GM18505 (cell line): ENCODE data around the gene BACE2.
"Not testable (repeated sequence)": the region's sequence is repeated elsewhere in the genome, so short reads cannot be mapped to it uniquely, and the experiment has no call there.

ENCODE experiments used
- ATAC-seq: cut with Tn5 transposase; IDR thresholded peaks from one replicate; pipeline ENCODE4 v1.9.1; 2021; ENCODE audit not compliant: unreplicated experiment
- POLR2A ChIP-seq: IDR thresholded peaks from 4 replicates; pipeline ENCODE4 v1.6.1; 2011; ENCODE audit warnings: borderline replicate concordance; ENCODE audit not compliant: insufficient read depth, insufficient read length; ENCODE audit errors: extremely low read depth

BACE2 gene

DNA sequence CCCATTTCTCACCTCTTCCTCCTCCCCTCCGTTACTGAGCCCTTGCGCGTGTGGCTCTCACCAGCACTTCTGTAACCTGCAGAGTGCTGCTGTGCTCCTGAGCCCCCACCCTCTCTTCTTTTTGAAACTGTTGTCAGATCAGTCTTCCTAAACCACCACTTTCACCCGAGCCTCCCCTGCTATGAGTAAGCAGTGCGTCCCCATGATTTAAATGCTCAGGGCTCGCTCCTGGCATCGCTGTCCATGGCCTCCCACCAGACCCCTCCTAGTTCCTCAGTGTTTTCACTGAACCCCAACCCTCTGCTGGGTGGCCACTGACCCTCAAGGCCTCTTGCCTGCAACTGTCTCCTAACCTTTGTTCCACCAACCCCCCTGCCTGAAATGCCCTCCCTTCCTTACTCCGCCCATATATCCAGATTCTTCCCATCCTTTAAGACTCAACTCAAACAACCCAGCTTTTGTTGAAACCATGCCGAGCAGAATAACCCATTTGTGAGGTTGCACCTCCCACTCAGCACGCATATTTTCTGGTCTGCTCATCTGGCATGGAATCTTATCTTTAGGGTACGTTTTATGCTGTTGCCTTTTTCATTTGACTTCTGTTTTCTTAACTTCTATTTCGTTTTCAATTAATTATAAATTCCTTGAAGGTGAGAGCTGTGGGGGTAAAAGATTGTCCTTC lies 84.1 kb downstream of the BACE2 start:
- ATAC-seq = no peak
- TF ChIP-seq POLR2A = no peak

DNA sequence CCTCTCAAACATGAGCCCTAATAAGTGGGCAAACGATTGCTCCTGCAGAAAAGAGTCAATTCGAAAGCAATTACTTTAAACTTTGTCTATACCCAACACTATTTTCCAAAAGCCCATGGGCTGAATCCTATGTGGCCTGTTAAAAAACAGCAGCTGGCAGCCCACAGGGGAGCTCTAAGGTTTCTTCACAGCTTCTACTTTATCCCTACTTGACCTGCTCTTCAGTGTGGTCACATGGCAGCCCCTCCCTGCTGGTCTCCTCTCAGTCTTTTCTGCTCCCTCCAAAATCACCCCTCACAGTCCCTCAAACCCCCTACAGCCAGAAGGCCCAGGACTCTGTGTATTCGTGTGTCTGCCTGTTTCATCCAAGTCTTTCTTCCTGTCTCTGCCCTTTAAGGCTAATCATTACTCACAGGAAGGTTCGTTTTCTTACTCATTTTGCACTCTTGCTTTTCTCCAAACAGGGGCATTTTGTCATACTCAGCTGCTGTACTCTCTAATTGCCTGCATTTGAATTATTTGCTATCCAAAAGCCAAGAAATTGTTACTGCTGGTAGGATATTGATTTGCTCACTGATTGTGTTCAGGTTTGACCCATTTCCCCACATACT lies 86.2 kb downstream of the BACE2 start:
- TF ChIP-seq POLR2A = no peak
- no peak for ATAC-seq

DNA sequence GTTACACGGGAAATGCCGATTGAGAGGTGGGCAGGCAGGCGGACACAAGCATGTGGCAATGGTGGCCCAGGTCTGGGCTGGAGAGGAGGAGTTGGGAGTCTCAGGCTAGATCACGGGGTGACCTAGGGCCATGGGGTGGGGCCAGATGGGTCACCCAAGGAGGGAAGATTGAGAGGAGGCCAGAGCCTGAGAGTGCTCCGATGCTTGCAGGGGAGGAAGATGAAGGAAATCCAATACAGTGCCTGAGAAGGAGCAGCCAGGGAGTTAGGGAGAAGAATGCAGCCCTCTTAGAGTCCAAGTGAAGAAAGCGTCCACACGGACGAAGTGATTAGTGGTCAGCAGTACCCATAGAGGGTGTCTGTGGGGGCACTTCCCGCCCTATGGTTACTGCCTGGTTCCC lies 87.2 kb downstream of the BACE2 start:
- TF ChIP-seq POLR2A = no peak
- ATAC-seq = no peak

DNA sequence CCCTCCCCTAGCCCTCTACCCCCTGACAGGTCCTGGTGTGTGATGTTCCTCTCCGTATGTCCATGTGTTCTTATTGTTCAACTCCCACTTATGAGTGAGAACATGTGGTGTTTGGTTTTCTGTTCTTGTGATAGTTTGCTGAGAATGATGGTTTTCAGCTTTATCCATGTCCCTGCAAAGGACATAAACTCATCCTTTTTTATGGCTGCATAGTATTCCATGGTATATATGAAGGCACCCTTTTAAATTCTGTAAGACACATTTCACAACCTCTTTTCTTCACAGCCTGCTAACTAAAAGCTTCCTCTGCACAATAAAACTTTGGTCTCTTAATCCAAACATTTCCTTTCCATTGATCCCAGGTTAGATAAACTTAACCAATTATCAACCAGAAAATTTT lies 88.3 kb downstream of the BACE2 start:
- ATAC-seq = not testable (repeated sequence)

DNA sequence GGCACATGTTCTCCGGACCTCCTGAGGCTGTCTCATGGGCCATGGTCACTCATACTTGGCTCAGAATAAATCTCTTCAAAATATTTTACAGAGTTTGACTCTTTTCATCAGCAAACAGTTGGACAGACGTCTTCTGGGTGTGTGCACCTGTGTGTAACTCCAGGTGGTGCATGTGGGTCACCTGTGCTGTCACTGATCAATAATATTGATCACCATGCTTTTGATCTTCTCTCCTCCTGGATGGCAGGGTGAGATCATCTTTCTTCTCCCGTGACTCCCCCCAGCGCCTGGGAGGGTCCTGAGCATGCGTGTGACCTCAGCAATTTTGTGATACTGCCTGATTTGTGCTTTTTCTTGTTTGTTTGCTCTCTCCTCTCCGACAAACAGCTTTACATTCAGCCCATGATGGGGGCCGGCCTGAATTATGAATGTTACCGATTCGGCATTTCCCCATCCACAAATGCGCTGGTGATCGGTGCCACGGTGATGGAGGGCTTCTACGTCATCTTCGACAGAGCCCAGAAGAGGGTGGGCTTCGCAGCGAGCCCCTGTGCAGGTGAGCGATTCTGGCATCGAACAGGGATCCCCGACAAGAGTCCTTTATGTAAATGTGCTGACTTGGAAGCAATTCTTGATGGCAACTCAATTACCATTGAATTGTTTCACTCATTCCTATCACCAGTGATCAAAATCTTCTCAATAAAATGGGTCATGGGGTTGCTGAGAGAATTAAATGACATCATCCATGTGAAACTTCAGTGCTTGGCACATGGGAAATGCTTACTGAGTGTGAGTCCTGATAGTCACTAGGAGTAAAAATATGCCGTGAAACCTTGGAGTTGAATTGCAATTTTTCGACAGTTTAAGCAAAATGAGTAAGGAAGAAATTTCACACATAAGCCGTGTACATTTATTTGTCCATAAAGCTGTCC lies 89.1 kb downstream of the BACE2 start:
- no peak for TF ChIP-seq POLR2A
- no peak for ATAC-seq

DNA sequence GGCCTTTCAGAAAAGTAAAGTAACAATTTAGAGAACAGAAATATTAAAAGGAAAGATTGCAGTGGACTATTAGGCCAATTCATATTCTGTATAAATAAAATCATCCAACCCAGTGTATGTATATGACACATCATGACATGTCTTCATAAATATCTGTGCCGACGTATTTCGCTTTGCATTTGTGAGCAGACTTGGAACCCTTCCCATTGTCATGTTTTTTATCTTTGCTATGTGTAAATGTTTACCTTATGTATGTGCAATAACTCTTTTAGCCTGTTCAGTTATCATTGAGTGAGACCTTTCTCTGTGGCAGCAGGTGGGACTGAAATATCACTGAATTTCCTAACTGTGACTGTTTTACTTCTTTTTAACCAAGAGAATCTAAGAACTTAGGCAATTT lies 90.7 kb downstream of the BACE2 start:
- no peak for ATAC-seq
- TF ChIP-seq POLR2A = no peak

DNA sequence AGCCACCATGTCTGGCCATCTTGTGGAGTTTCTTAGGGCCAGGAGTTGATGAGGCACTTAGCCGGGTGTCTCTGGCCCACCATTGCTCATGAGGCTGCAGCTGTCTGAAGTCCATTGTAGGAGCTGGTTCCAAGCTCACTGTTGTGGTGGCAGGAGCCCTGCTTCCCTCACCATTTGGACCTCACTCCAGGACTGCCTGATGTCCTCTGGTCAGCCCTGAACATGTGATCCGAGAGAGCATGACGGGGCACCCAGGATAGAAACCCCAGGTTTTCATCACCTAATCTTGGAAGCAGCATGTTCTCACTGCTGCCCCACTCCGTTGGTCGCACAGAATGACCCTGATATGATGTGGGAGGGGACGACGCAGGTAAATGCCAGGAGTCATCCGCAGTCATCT lies 92.5 kb downstream of the BACE2 start:
- TF ChIP-seq POLR2A = no peak
- ATAC-seq = no peak

DNA sequence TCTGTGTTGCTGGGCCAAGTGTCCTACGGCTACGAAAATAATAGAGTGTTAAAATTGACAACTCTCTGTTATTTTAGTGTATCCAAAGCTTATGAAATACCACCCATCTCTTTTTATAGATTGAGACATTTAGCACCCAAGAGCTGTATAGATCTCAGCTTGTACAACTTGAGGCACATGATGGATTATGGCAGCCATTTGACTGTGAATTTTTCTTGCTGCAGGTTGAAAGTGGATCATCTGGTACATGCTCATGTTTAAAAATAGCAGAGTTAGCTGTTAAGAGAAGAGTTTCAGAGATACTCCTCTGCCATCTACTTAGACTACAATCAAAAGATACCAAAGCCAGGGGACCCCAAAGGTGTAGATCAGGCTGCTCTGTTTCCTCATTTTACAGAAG lies 99.4 kb downstream of the BACE2 start:
- no peak for ATAC-seq
- no peak for TF ChIP-seq POLR2A

DNA sequence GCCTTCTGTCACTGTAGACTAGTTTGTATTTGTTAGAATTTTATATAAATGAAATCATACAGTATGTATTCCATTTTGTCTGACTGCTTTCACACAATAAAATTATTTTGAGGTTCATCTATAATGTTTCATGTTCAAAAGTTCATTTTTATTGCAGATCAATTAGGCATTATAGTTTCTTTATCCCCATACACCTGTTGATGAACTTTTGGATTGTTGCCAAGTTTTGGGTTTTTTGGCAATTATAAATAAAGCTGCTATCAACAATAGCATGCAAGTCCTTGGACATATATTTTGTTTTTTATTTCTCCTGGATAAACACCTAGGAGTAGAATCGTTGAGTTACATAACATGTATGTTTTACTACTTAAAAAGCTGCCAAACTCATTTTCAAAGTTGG lies 101.6 kb downstream of the BACE2 start:
- no peak for TF ChIP-seq POLR2A
- no peak for ATAC-seq

DNA sequence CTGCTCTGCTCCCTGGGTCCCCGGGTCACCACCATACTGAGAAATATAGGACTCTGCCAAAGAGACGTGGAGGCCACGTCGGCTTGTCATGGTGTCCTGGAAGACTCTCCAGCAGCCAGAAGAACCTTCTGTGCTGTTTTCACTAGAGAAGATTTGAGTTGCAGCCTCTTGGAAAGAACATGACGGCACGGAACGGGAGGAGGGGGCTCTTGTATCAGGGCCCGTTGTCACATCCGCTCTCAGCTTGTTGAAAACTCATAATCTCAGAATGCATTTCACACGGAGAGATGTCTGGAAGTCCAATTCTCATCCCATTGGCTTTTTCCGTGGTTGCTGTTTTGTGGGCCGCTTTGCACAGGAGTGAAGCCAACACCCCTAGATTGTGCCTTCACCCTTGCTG lies 109.2 kb downstream of the BACE2 start:
- ATAC-seq = no peak
- no peak for TF ChIP-seq POLR2A

DNA sequence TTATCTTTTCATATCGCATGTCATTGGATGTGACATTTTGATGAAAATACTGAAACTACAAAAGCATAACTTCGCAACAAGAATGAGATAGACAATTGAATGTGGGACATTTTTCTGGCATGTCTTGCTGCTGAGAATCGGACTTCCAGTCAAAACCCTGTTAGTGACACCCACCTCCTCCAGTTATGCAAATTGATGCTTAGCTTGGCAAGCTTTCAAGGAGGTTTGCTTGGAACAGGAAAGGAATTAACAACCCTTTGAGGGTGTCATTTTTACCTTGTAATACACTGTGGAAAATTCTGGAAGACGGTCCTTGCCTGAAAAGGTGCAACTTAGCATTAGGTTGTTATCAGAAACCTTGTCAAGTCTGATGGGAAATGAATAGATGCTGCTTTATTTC lies 109.9 kb downstream of the BACE2 start:
- no peak for TF ChIP-seq POLR2A
- no peak for ATAC-seq

DNA sequence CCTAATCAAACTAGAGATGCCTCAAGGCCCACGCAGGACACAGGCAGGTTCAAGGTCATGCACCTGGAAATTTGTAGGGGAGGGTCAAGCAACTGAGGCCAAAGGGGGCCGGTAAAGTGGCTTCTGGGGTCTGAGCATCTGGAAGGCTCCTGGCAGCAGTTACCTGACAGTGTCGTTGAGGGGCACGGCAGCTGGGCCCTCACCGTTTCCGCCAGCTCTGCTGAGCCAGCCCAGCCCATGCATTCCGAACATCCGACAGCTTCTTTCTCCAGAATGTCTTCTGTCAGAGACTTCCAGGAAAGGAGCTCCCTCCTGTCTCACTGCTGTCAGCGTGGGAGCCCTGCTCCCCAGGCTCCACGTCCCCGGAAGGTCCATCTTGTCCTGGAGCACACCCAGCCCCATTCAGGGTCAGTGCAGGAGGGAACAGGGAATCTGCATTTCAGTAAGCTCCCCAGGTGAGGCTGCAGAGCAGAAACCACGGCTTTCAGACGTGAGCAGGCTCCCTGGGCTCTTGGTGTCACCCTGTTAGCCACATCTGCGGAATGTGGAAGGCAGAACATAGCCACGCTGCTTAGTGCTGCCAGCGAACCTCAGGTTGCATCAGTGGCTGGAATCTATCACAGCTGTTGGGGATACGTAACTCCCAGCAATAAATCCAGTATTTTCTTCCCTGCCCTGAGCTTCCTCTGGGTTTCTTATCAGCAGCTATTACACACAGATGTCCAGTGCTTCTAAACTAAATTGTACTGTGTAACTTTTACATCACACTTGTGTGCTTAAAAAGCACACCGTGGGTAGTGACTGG lies 112.4 kb downstream of the BACE2 start:
- no peak for ATAC-seq
- no peak for TF ChIP-seq POLR2A

DNA sequence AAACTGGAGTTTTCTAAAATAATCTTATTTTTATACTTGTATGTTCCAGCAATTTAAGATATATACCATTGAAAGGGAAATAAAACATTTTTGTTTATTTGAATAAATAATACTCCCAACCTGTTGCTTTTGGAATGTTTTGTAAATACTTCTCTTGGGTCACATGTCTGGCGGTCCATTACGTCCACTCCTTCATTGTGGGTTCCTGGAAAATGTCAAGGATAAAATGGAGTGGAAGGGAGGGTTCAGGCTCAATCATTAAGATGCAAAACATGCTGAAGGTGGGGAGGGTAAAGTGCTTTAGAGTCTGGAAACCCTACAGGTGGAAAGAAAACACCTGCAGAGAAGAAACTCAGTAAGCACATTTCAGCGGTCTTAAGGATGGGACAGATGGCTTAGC lies 114.5 kb downstream of the BACE2 start:
- TF ChIP-seq POLR2A = no peak
- ATAC-seq = no peak
